Calu3 (cell line): Measurements from ENCODE around the gene DPYD. TPM values are rescaled to one million over a fixed set of nuclear protein-coding genes. Genes with fewer than 3 reads are reported as not detected.

Experiments used
- BruUV-seq: library from RNA; stranded (reverse); fragments of 400-500 nt; replicated peaks from 2 replicates; lab custom pipeline; 2021; lab: Mats Ljungman, UMichigan
- CTCF ChIA-PET: fragments of 300-600 bp; sonication (Branson Sonifier 250); formaldehyde crosslinking; loops from one replicate; lab custom pipeline; 2022; ENCODE audit warnings: antibody characterized with exemption; lab: Charles Lee
- DNase-seq: peaks from one replicate; pipeline ENCODE4 v3.0.0; 2022
- H3K27ac Mint-ChIP-seq: one replicate; pipeline ENCODE4 v1.8.0; 2022; ENCODE audit warnings: mixed read lengths; ENCODE audit not compliant: unreplicated experiment
- H3K27me3 Mint-ChIP-seq: one replicate; pipeline ENCODE4 v1.8.0; 2022; ENCODE audit warnings: mixed read lengths; ENCODE audit not compliant: unreplicated experiment
- H3K36me3 Mint-ChIP-seq: one replicate; pipeline ENCODE4 v1.8.0; 2022; ENCODE audit warnings: mild to moderate bottlenecking, moderate library complexity, mixed read lengths; ENCODE audit not compliant: insufficient read depth, unreplicated experiment
- H3K4me1 Mint-ChIP-seq: one replicate; pipeline ENCODE4 v1.8.0; 2022; ENCODE audit warnings: mild to moderate bottlenecking, low read depth, mixed read lengths; ENCODE audit not compliant: unreplicated experiment
- H3K4me3 Mint-ChIP-seq: one replicate; pipeline ENCODE4 v1.8.0; 2022; ENCODE audit warnings: mild to moderate bottlenecking, low read depth, moderate library complexity, mixed read lengths; ENCODE audit not compliant: unreplicated experiment
- H3K9me3 Mint-ChIP-seq: one replicate; pipeline ENCODE4 v1.8.0; 2022; ENCODE audit warnings: low read depth, mixed read lengths; ENCODE audit not compliant: unreplicated experiment
- CTCF ChIP-seq: fragments of 200-600 bp; IDR thresholded peaks from one replicate; pipeline ENCODE4 v1.8.0; 2022; ENCODE audit warnings: antibody characterized with exemption; ENCODE audit not compliant: unreplicated experiment
- intact Hi-C: fragments of 100-400 bp; cut with micrococcal nuclease; formaldehyde crosslinking; loops from one replicate; pipeline ENCODE4 v1.10.0; 2022; ENCODE audit not compliant: unreplicated experiment
- total RNA-seq: library from RNA; stranded (reverse); gene quantifications from 2 replicates; pipeline ENCODE4 v1.2.3, GENCODE V29; 2022

DPYD gene
- total RNA-seq, 1 experiment from 2014 or later: 15.6 TPM

GRCh38 chr1:97412737-97413136, 508.1 kb downstream of the DPYD start:
- no peaks in the 10 kb centered on the region for H3K4me1 Mint-ChIP-seq
- BruUV-seq: no TSS peak
- no peaks in the 10 kb centered on the region for H3K27me3 Mint-ChIP-seq
- no peak overlapping the region for H3K27ac Mint-ChIP-seq
- DNase-seq: no peak
- CTCF ChIA-PET: no interaction called here
- no peak overlapping the region for H3K4me3 Mint-ChIP-seq
- no peak for TF ChIP-seq CTCF
- H3K36me3 Mint-ChIP-seq: no peaks in the 10 kb centered on the region
- H3K9me3 Mint-ChIP-seq: no peaks in the 10 kb centered on the region
- intact Hi-C loops: no loop called here

- Mint-ChIP-seq H3K9me3 (no peaks in the 10 kb centered on the region), H3K36me3 (no peaks in the 10 kb centered on the region), H3K27me3 (no peaks in the 10 kb centered on the region), H3K4me3 (no peak overlapping the region), H3K4me1 (no peaks in the 10 kb centered on the region), H3K27ac (no peak overlapping the region)
- DNase-seq: no peak
- no peak for TF ChIP-seq CTCF
- no TSS peak for BruUV-seq
- intact Hi-C loops: no loop called here
- CTCF ChIA-PET: no interaction called here
These were observed 508.7 kb downstream of the DPYD start for GRCh38 chr1:97412166-97412565.

GRCh38 chr1:97396463-97396862, 524.4 kb downstream of the DPYD start:
- BruUV-seq: no TSS peak
- TF ChIP-seq CTCF: no peak
- no peaks in the 10 kb centered on the region for H3K27me3 Mint-ChIP-seq
- H3K9me3 Mint-ChIP-seq: no peaks in the 10 kb centered on the region
- no peaks in the 10 kb centered on the region for H3K4me1 Mint-ChIP-seq
- no peak overlapping the region for H3K27ac Mint-ChIP-seq
- intact Hi-C loops: no loop called here
- H3K36me3 Mint-ChIP-seq: no peaks in the 10 kb centered on the region
- DNase-seq: no peak
- CTCF ChIA-PET: no interaction called here
- H3K4me3 Mint-ChIP-seq: no peak overlapping the region

GRCh38 chr1:97392701-97393100, 528.1 kb downstream of the DPYD start:
- intact Hi-C loops: no loop called here
- DNase-seq: no peak
- Mint-ChIP-seq H3K27me3 (no peaks in the 10 kb centered on the region), H3K4me1 (no peaks in the 10 kb centered on the region), H3K9me3 (no peaks in the 10 kb centered on the region), H3K27ac (no peak overlapping the region), H3K4me3 (no peak overlapping the region), H3K36me3 (no peaks in the 10 kb centered on the region)
- CTCF ChIA-PET: no interaction called here
- TF ChIP-seq CTCF: no peak
- BruUV-seq: no TSS peak
